DND-41 (cell line): ENCODE measurements around the gene RASGRP1.

Experiments used
- ATAC-seq: fragments of 200-7000 bp; cut with Tn5 transposase; 3 replicates; pipeline ENCODE4 v1.9.1; 2021; ENCODE audit warnings: low read depth; ENCODE audit not compliant: insufficient read depth
- DNase-seq: peaks from one replicate; pipeline ENCODE4 v3.0.0-alpha.2; 2020
- H2AFZ ChIP-seq: 2 replicates; pipeline ENCODE4 v1.6.0; 2012; ENCODE audit warnings: low read depth, low read length
- H3K27ac ChIP-seq: 2 replicates; pipeline ENCODE4 v1.5.1; 2012; ENCODE audit warnings: low read length, inconsistent platforms
- H3K27me3 ChIP-seq: fragments of 200-600 bp; sonication (generic); 2 replicates; pipeline ENCODE4 v1.6.0; 2012; ENCODE audit warnings: low read length, mild to moderate bottlenecking, inconsistent platforms; ENCODE audit not compliant: insufficient read depth, poor library complexity
- H3K36me3 ChIP-seq: 2 replicates; pipeline ENCODE4 v1.5.1; 2012; ENCODE audit warnings: low read length, inconsistent platforms; ENCODE audit not compliant: insufficient read depth
- H3K4me1 ChIP-seq: 2 replicates; pipeline ENCODE4 v1.5.1; 2012; ENCODE audit warnings: mild to moderate bottlenecking, low read length; ENCODE audit not compliant: insufficient read depth
- H3K4me2 ChIP-seq: 2 replicates; pipeline ENCODE4 v1.6.0; 2012; ENCODE audit warnings: mild to moderate bottlenecking, moderate library complexity, low read length, inconsistent platforms; ENCODE audit not compliant: insufficient read depth
- H3K4me3 ChIP-seq, 2 experiments: fragments of 200-600 bp in 1 of 2; shearing (Covaris generic) in 1 of 2; 2 replicates each; pipeline ENCODE4 v1.5.1; 2012 to 2016; ENCODE audit warnings: inconsistent platforms in 2 of 2, low read length in 2 of 2, mild to moderate bottlenecking in 2 of 2, low read depth in 1 of 2, moderate library complexity in 1 of 2
- H3K79me2 ChIP-seq: 2 replicates; pipeline ENCODE4 v1.6.0; 2012; ENCODE audit warnings: low read length, inconsistent platforms; ENCODE audit not compliant: insufficient read depth
- H3K9ac ChIP-seq: 2 replicates; pipeline ENCODE4 v1.6.0; 2012; ENCODE audit warnings: low read depth, mild to moderate bottlenecking, inconsistent platforms, low read length, moderate library complexity
- H3K9me3 ChIP-seq: 2 replicates; pipeline ENCODE4 v1.5.1; 2012; ENCODE audit warnings: low read length, moderate library complexity, mild to moderate bottlenecking, inconsistent platforms; ENCODE audit not compliant: insufficient read depth, severe bottlenecking
- H4K20me1 ChIP-seq: 2 replicates; pipeline ENCODE4 v1.6.0; 2012; ENCODE audit warnings: low read length; ENCODE audit not compliant: insufficient read depth
- CTCF ChIP-seq: IDR thresholded peaks from 2 replicates; pipeline ENCODE4 v1.5.1; 2012; ENCODE audit warnings: borderline replicate concordance, low read length, moderate library complexity, mild to moderate bottlenecking; ENCODE audit not compliant: poor library complexity, severe bottlenecking; ENCODE audit errors: extremely low read depth
- EZH2 ChIP-seq: IDR thresholded peaks from 3 replicates; pipeline ENCODE4 v1.6.1; 2012; ENCODE audit warnings: borderline replicate concordance, low read depth, mild to moderate bottlenecking, moderate library complexity, low read length, inconsistent platforms; ENCODE audit not compliant: severe bottlenecking

The RASGRP1 gene

GRCh38 chr15:38602910-38603670 lies 38.5 kb upstream of the RASGRP1 start:
- Histone ChIP-seq H3K27me3 (no peaks in the 10 kb centered on the region), H4K20me1 (no peaks in the 10 kb centered on the region), H3K4me3 (no peak overlapping the region), H2AFZ (no peak overlapping the region), H3K9me3 (no peaks in the 10 kb centered on the region), H3K79me2 (no peaks in the 10 kb centered on the region), H3K4me2 (no peak overlapping the region), H3K4me1 (no peaks in the 10 kb centered on the region), H3K27ac (no peak overlapping the region), H3K9ac (no peak overlapping the region), H3K36me3 (no peaks in the 10 kb centered on the region)
- no peak for ATAC-seq
- TF ChIP-seq EZH2 (no peak), CTCF (no peak)
- no peak for DNase-seq

GRCh38 chr15:38600236-38600635 lies 35.6 kb upstream of the RASGRP1 start:
- Histone ChIP-seq H3K9me3 (no peaks in the 10 kb centered on the region), H2AFZ (no peak overlapping the region), H3K4me3 (no peak overlapping the region), H4K20me1 (no peaks in the 10 kb centered on the region), H3K4me1 (no peaks in the 10 kb centered on the region), H3K27ac (no peak overlapping the region), H3K9ac (no peak overlapping the region), H3K27me3 (no peaks in the 10 kb centered on the region), H3K4me2 (no peak overlapping the region), H3K79me2 (no peaks in the 10 kb centered on the region), H3K36me3 (no peaks in the 10 kb centered on the region)
- TF ChIP-seq EZH2 (no peak), CTCF (no peak)
- no peak for DNase-seq
- ATAC-seq: no peak

GRCh38 chr15:38598749-38599148 lies 34.1 kb upstream of the RASGRP1 start:
- Histone ChIP-seq H4K20me1 (no peaks in the 10 kb centered on the region), H3K79me2 (no peaks in the 10 kb centered on the region), H3K4me1 (no peaks in the 10 kb centered on the region), H3K9ac (no peak overlapping the region), H3K27me3 (no peaks in the 10 kb centered on the region), H3K4me3 (no peak overlapping the region), H3K4me2 (no peak overlapping the region), H3K27ac (no peak overlapping the region), H3K36me3 (no peaks in the 10 kb centered on the region), H2AFZ (no peak overlapping the region), H3K9me3 (no peaks in the 10 kb centered on the region)
- TF ChIP-seq CTCF: no peak
- TF ChIP-seq EZH2: no peak
- no peak for ATAC-seq
- no peak for DNase-seq
